NCI-H1694 treated with DMSO at 0.1 percent for 48 hours (cell line): ENCODE measurements around the gene NBEA.
"Not testable (repeated sequence)": the region's sequence is repeated elsewhere in the genome, so short reads cannot be mapped to it uniquely, and the experiment has no call there.

Experiments used
- DNase-seq: peaks from one replicate; lab custom pipeline; 2025; lab: John Stamatoyannopoulos, UW

NBEA gene

DNA sequence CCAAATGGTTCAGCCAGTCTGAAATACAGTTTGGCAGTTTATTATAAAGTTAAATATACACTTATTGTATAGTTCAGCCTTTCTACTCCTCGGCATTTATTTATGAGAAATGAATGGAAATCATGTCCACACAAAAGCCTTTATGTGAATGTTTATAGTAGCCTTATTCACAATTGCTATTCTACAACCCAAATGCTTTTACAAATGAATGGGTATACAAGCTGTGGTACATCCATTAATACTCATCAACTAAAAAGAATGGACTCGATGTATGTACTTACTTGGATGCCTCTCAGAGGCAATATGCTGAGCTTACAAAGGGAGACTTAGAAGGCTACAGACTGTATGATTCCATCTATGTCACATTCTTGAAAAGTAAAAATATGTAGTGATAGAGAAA is 150.7 kb downstream of the NBEA start:
- DNase-seq: no peak

GRCh38 chr13:35093356-35093755 is 151.3 kb downstream of the NBEA start:
- no peak for DNase-seq

DNA sequence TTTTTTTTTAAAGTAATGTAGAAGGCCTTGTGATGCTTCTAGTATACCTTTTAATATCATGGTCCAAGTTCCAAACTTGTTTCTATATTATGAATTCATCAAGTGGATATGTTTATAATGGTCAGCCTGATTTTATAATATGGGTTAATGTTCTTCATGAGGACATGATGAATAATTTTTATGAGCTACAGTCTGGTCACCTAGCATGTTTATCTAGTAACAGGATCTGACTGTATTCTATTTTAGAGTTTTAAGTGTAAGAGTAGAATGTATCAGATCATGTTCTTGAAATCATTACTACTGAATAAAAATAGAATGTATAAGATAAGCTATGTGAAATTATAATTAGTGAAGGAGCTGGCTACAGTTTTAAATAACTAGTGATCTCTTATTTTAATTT is 164.7 kb downstream of the NBEA start:
- not testable (repeated sequence) for DNase-seq

GRCh38 chr13:35107535-35107934 is 165.5 kb downstream of the NBEA start:
- no peak for DNase-seq

DNA sequence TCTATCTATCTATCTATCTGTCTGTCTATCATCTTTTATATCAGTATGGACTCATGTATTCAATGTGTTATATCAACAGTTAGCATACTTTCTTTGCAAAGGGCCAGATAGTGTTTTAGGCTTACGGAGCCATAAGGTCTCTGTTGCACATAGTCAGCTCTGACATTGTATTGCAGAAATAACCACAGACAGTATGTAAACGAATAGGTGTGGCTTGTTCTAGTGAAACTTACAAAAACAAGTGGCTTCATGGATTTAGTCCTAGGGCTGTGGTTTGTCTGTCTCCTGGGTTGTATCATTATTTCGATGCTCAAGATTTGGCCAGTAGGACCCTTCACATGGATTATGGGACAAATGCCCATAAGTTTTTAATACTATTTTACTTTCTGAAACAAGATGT is 171.5 kb downstream of the NBEA start:
- not testable (repeated sequence) for DNase-seq

DNA sequence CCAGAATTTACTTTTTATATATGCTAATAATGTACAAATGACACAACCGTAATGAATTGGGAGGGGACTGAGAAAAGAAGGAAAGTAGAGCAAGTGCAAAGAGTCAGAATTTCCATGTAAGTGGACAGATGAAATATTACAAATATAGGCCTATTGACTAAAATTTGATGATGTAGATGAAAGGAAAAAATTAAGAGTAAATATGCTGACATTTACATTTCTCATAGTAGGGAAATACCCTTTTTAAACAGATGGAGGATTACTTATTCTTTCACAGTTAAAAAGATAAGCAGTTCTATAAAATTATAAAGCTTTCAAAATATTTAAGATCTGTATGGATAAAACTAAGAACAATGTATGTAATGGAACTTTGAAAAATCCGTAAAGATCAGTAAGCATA is 185.4 kb downstream of the NBEA start:
- DNase-seq: no peak

DNA sequence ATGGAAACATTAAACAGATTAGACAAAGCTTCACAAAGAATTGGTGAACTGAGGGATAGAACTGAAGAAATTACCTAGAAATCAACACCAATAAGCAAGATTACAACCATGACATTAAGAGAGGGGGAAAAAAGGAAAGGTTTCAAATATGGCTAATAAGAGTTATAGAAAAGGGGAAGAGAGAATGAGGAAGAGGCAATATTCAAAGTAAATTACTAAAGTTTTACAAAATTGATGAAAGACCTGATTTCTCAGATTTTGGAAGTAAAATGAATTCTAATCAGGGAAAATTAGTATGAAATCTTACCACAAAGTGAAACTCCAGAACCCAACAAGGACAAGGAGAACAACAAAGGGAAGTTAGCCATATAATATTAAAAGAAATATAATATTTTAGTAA is 187.4 kb downstream of the NBEA start:
- DNase-seq: no peak

DNA sequence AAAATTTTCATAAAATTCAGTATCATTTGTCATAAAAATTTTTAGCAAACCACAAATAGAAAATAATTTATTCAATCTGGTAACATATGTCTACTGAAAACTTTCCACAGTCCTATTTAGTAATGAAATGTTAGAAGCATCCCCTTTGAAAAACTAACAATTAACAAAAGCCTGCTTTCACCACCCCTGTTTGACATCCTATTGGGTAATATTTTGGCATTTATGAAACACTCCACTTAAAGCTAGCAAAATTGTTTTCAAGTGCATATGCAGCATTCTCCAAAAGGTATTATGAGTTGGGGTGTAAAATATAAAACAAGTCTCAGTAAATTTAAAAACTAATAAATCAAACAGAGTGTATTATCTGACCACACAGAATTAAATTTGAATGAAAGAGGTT is 189.4 kb downstream of the NBEA start:
- no peak for DNase-seq

DNA sequence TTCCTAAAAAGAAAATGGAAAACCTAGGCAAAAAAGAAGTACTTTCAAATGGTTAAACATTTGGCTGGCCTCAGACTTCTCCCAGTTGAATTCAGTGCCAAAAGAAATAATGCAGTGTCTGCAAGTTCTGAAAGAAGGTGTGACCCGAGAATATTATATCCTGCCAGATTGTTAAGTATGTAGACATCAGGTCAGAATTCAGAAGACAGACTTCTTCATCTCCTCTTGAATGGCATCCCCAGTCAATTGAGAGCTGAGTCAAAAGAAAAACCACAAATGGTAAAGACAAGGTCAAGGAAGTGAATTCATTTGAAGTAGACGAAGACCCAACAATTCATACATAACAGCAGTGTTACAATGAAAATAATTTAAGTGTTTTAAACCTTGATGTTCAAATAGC is 194.5 kb downstream of the NBEA start:
- DNase-seq: no peak

DNA sequence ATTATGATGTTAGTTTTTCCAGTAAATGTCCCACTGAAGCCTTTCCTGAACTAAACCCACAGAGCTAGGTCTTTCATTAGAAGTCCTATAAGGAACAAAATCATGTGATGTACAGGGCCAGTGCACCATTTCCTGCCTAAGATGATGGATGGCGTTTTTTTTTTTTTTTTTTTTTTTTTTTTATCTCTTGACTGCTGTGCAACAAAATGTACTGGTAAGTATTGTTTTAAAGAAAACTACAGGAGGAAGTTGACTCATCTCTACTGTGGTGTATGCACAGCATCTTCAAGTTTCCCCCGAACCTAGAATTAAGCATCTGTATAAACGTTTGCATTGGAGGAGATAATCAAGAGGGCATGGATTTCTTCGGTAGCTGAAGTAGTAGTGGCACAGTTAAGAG is 197.5 kb downstream of the NBEA start:
- DNase-seq: no peak

- no peak for DNase-seq
These were observed 198.3 kb downstream of the NBEA start for GRCh38 chr13:35140321-35140720.

GRCh38 chr13:35140831-35141230 is 198.8 kb downstream of the NBEA start:
- DNase-seq: no peak

GRCh38 chr13:35143123-35143522 is 201.1 kb downstream of the NBEA start:
- no peak for DNase-seq

GRCh38 chr13:35144166-35144890 is 202.3 kb downstream of the NBEA start:
- no peak for DNase-seq

DNA sequence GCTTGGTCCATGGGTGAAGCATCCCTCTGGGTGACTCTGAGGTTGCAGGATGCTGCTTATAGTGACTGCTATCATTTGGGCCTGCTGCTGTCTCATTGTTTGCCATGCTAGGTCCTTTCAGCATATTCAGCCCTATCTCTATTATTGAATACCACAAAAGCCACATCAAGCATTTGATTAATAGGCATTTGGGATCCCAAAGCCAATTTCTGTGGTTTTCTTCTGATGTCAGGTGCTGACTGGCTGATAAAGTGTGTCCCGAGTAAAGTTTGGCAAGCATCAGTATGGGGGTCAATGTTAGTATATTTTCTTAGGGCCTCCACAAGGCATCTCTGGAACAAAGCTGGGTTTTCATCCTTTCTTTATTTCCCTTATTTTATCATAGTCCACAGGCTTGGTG is 204.6 kb downstream of the NBEA start:
- DNase-seq: no peak

DNA sequence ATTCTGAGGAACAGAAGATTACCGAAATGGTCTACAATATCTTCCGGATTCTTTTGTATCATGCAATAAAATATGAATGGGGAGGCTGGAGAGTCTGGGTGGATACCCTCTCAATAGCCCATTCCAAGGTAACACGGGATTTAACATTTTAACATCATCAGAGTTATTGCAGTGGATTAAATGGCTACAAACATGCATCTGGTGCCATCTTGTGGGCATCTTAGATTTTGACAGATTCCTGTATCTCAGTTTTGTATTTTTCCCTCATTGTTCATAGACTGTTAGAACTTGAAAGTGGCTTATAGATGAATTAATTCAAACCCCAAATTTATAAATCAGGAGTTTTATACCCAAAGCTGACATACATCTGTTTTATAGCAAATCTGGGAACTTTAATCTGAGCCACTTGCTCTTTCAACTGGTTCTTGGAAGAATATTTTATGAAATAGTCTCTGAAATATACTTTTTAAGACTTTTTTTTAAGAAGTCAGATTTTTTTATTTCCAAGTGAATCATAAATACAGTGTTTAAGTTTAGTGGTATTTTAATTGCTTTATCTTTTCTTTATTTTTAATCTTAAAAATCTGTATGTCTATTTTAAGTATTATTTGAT is 215.2 kb downstream of the NBEA start:
- DNase-seq: peak; percentile 64

GRCh38 chr13:35159041-35159440 is 217.0 kb downstream of the NBEA start:
- DNase-seq: no peak

DNA sequence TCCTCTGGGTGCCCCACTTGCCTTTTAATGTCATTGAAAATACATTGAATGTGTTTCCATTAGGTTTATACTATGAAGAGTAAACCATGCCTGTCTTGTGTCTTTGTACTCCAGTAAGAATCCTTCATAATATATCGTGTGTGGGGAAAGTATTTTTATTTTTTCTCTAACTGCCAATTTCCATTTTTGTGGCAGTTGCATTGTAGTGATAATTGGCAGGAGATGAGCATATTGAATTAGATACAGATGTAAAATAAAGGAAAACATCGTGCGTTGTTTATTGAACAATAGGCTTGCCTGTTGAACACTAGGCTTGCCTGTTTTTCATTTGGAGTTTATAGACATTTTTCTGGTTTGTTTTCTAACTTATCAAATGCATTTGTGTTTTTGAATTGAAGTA is 218.8 kb downstream of the NBEA start:
- DNase-seq: no peak

GRCh38 chr13:35162420-35162819 is 220.3 kb downstream of the NBEA start:
- no peak for DNase-seq

GRCh38 chr13:35163674-35164073 is 221.6 kb downstream of the NBEA start:
- no peak for DNase-seq

- DNase-seq: peak; percentile 86
These were observed 222.4 kb downstream of the NBEA start for GRCh38 chr13:35164324-35164932.

- DNase-seq: no peak
These were observed 223.1 kb downstream of the NBEA start for GRCh38 chr13:35165205-35165604.

DNA sequence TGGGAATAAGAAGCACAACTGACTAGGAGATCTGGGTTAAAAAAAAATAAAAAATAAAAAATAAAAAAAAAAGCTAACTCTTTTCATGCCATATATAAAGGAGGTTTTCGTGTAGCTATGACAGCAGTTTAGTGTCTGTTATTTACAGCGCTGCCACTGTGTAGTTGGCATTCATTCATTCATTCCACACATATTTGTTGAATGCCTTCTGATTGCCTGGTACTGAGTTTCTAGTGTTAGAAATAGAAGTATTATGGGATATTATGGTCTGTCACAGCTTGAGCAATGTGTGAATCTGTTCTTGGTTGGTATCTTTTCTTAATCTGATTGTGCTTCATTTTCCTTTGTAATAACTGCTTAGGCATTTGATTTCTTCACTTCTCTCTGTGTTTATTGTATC is 237.4 kb downstream of the NBEA start:
- DNase-seq: no peak
